WI38 (cell line): ENCODE data around the gene SHISA5.
"Not testable (repeated sequence)": the region's sequence is repeated elsewhere in the genome, so short reads cannot be mapped to it uniquely, and the experiment has no call there.

ENCODE experiments used
- H3K4me3 ChIP-seq: 2 replicates; pipeline ENCODE4 v1.5.1; 2011; ENCODE audit warnings: low read depth, mild to moderate bottlenecking, control low read depth, low read length
- TF ChIP-seq, protein P1 (sequence below): IDR thresholded peaks from 2 replicates; pipeline ENCODE4 v1.5.1; 2012; ENCODE audit warnings: low read depth, mild to moderate bottlenecking, control low read depth, low read length

The SHISA5 gene, protein sequence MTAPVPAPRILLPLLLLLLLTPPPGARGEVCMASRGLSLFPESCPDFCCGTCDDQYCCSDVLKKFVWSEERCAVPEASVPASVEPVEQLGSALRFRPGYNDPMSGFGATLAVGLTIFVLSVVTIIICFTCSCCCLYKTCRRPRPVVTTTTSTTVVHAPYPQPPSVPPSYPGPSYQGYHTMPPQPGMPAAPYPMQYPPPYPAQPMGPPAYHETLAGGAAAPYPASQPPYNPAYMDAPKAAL

DNA sequence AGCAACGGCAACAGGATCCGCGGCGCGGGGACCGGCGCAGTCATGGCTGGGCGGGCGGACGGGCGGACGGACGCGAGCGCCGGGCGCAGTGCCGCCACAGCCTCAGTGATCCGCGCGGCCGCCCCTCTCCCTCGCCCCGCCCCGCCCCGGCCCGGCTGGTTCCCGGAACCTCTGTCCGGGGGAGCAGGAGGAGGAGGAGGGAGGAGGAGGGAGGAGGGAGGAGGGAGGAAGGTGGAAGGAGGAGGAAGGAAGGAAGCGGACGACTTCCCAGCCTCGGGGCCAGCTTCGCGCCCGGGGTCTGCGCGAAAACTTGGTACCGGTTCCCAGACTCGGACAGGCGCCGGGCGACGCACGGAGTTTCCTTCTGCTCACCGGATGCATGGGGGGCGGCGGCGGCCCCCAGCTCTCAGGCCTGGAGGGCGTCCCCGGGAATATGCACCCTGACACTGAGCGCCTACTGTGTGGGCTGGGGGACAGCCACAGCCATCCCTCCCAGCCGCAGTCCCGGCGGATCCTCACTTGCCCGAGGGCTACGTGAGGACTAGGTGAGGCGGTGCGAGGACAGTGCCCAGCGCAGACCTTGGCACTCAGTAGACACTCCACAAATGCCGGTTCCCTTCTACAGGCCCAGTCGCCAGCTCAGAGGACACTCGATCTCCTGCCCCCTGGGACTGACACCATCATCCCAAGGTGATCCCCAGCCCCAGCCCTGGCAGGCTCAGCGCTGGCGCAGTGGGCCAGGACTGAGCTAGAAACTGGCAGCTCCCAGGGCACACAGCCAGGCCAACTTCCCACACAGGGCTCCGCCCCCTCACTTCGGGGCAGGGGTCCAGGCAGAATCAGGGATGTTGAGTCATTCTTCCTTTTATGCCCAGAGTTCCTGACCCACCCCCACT lies at the start of gene SHISA5:
Gene SHISA5 (minus strand): TSS at position 124 of the 896 bp plus-strand sequence. CDS start 80 bp downstream, at position 44.
- H3K4me3 ChIP-seq, result peak within 1 kb of the TSS; percentile 73
- TF ChIP-seq, protein P1, sequence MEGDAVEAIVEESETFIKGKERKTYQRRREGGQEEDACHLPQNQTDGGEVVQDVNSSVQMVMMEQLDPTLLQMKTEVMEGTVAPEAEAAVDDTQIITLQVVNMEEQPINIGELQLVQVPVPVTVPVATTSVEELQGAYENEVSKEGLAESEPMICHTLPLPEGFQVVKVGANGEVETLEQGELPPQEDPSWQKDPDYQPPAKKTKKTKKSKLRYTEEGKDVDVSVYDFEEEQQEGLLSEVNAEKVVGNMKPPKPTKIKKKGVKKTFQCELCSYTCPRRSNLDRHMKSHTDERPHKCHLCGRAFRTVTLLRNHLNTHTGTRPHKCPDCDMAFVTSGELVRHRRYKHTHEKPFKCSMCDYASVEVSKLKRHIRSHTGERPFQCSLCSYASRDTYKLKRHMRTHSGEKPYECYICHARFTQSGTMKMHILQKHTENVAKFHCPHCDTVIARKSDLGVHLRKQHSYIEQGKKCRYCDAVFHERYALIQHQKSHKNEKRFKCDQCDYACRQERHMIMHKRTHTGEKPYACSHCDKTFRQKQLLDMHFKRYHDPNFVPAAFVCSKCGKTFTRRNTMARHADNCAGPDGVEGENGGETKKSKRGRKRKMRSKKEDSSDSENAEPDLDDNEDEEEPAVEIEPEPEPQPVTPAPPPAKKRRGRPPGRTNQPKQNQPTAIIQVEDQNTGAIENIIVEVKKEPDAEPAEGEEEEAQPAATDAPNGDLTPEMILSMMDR, result no peak

DNA sequence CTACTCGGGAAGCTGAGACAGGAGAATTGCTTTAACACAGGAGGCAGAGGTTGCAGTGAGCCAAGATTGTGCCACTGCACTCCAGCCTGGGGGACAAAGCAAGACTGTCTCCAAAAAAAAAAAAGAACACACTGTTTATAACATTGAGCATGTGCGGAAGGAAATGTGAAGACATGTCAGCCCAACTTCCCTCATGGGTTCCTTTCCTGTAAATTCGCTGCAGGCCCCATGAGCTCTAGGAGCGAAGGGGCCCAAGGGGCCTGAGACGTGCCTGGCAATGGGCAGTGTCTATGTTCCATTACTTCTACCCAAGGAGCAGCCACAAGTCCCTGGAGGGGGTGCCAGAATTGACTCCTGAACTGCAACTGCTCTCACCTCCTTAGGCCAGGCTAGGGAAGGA lies 49.4 kb upstream of the SHISA5 start:
- TF ChIP-seq, protein P1, result no peak
- no peak overlapping the region for H3K4me3 ChIP-seq

DNA sequence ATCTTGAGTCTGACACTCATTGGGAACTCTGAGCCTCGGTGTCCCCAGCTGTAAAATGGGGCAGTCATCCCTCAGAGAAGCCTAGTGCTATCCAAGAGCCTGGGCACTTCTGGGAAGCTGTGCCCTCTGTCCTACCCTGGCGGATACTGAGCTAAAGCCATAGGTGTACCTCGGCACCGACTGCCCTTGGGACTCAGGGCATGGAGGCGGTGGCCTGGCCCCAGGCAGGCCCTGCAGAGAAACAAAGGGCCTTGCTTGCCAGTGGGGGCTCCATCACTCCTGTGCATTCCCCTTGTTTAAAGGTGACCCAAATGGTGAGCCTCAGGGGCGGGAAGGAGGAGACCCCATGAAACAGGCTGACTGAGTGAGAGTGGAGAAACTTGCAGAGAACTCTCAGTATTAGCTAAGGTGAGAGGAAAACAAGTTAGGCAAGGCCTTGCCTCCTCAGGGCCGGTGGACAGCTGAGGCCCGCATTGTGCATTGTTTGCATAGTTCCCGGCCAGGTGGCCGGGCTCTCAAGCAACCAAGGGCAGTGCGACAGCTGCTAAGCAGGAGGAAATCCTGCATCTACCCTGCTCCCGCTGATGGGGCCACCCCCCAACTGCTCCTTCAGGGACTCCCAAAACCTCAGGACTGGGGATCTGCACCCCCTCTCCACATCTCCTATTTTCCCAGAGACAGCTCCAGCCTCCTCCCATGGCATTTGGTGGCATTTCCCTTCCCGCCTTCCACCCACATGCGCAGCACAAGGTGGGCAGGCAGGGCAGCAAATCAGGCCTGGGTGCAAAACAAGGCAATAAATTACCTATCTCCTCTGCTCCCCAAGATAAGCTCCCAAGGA lies 48.4 kb upstream of the SHISA5 start:
- H3K4me3 ChIP-seq, result no peak overlapping the region
- TF ChIP-seq, protein P1, result no peak

DNA sequence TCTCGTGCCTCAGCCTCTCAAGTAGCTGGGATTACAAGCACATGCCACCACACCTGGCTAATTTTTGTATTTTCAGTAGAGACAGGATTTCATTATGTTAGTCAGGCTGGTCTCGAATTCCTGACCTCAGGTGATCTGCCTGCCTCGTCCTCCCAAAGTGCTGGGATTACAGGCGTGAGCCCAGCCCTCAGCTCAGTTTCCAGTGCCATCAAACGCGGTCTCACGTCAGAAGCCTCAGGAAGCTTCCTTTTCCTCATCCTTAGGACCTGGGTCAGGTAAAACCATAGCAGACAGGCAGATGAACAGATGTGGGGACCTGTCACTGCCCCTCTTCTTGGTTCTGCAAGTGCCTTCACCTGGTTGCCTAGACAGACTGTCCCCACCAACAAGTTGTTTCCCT lies 47.7 kb upstream of the SHISA5 start:
- H3K4me3 ChIP-seq, result not testable (repeated sequence)

DNA sequence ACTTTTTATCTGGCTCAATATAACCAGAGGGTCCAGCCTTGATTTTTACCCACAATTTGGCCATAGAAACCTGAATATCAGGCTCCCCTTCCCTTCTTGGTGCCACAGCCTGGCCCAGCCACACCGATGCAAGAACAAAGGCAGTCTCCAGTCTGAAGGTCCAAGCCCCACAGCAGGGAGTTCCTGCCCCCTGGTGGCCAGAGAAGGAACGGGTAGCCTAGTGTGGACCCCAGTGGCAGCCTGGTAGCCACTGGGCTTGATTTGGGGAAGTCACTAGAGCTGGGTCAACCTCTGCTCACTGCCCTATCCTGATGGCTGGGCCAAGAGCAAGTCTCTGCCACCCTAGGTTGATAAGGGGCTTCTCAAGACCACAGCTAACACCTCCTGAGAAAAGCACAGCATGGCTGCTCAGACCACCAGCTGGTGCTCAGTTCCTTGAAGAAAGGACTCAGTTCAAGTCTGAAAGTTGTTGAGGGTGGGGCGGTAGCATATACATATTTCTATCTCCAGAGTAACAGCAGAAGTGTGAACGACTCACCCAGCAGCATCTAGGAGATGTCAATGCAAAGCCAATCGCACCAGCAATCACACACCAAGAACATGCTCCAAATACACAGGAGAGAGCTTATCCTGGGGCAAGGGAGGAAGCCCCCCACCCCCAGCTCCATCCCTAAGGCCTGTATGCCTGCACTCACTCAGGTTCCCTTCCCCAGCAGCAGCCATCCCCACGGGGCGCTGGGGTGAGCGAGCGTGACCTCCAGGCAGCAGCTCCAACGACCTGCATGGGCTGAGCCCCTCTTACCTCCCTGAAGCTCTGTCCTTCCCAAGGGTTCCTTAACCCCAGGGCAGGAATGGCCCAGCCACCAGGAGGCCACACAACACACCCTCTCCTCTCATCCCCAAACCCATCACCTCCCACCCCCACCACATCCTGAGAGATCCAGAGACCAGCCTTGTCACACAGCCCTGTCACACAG lies 45.0 kb upstream of the SHISA5 start:
- no peak overlapping the region for H3K4me3 ChIP-seq
- TF ChIP-seq, protein P1, result peak; percentile 96

DNA sequence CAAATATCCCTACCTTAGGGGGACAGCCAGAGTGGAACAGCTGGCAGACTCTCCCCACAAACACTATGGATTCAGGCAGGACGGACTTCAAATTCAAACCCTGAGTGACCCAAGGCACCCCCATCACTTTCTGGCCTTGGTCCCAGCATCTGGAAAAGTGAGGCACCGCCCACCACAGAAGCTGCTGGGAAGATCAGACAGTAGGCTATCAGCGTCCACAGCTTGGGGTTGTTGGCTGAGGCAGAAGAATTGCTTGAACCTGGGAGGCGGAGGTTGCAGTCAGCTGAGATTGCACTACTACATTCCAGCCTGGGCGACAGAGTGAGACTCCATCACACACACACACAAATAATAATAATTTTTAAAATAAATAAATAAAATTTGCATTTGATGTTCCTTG lies 44.2 kb upstream of the SHISA5 start:
- H3K4me3 ChIP-seq, result no peak overlapping the region
- TF ChIP-seq, protein P1, result no peak
